HG03060 (cell line): Measurements from ENCODE around the gene PDGFRB.
"Not testable (repeated sequence)": the region's sequence is repeated elsewhere in the genome, so short reads cannot be mapped to it uniquely, and the experiment has no call there.

Source experiments
- ATAC-seq: cut with Tn5 transposase; IDR thresholded peaks from one replicate; pipeline ENCODE4 v1.9.1; 2021; ENCODE audit warnings: low read depth, moderate number of reproducible peaks; ENCODE audit not compliant: unreplicated experiment

PDGFRB gene

GRCh38 chr5:150101023-150101422 is 54.6 kb downstream of the PDGFRB start:
- ATAC-seq: no peak

GRCh38 chr5:150097152-150097551 is 58.5 kb downstream of the PDGFRB start:
- no peak for ATAC-seq

- ATAC-seq: no peak
Observed at GRCh38 chr5:150092159-150092787, 63.4 kb downstream of the PDGFRB start.

GRCh38 chr5:150085950-150086715 is 69.5 kb downstream of the PDGFRB start, which contains the start of gene CSF1R:
Gene CSF1R, minus strand, starts transcription at chr5:150086554. Its CDS starts 127 bp downstream, at chr5:150086427.
- no peak for ATAC-seq

GRCh38 chr5:150085191-150085912 is 70.3 kb downstream of the PDGFRB start:
- ATAC-seq: no peak

- ATAC-seq: not testable (repeated sequence)
Observed at GRCh38 chr5:150084754-150085153, 70.9 kb downstream of the PDGFRB start.

GRCh38 chr5:150082889-150083288 is 72.8 kb downstream of the PDGFRB start:
- ATAC-seq: no peak

GRCh38 chr5:150082374-150082773 is 73.3 kb downstream of the PDGFRB start:
- no peak for ATAC-seq

GRCh38 chr5:150081541-150082283 is 73.9 kb downstream of the PDGFRB start:
- peak; percentile 46 for ATAC-seq

GRCh38 chr5:150080696-150081435 is 74.8 kb downstream of the PDGFRB start:
- ATAC-seq: no peak

- ATAC-seq: no peak
Observed at GRCh38 chr5:150079909-150080461, 75.7 kb downstream of the PDGFRB start.

- no peak for ATAC-seq
Observed at GRCh38 chr5:150078802-150079689, 76.6 kb downstream of the PDGFRB start.

- no peak for ATAC-seq
Observed at GRCh38 chr5:150077996-150078801, 77.4 kb downstream of the PDGFRB start.

- no peak for ATAC-seq
Observed at GRCh38 chr5:150077060-150077459, 78.6 kb downstream of the PDGFRB start.

GRCh38 chr5:150075806-150076205 is 79.8 kb downstream of the PDGFRB start:
- no peak for ATAC-seq

- no peak for ATAC-seq
Observed at GRCh38 chr5:150075233-150075632, 80.4 kb downstream of the PDGFRB start.

- no peak for ATAC-seq
Observed at GRCh38 chr5:150073677-150074076, 82.0 kb downstream of the PDGFRB start.

- no peak for ATAC-seq
Observed at GRCh38 chr5:150073086-150073625, 82.5 kb downstream of the PDGFRB start.
